IMR-90 (cell line): Measurements from ENCODE around the gene ICAM2. TPM values are rescaled to one million over a fixed set of nuclear protein-coding genes. Genes with fewer than 3 reads are reported as not detected.

Source experiments
- ATAC-seq: fragments of 200-7000 bp; cut with Tn5 transposase; 2 replicates; pipeline ENCODE4 v1.9.1; 2020; ENCODE audit warnings: low read depth, mild to moderate bottlenecking, moderate library complexity
- BruUV-seq: library from RNA; stranded (reverse); fragments of 400-500 nt; replicated peaks from 2 replicates; lab custom pipeline; 2021; lab: Mats Ljungman, UMichigan
- CTCF ChIA-PET: fragments of 300-600 bp; formaldehyde crosslinking; extraction: SDS; loops from one replicate; lab custom pipeline; 2021; ENCODE audit warnings: antibody characterized with exemption; lab: Yijun Ruan, JAX
- POLR2A ChIA-PET: fragments of 300-600 bp; sonication (Branson Sonifier 250); formaldehyde crosslinking; loops from one replicate; lab custom pipeline; 2022; ENCODE audit warnings: antibody characterized with exemption; ENCODE audit not compliant: unreplicated experiment; lab: Charles Lee
- DNase-seq: peaks from one replicate; pipeline ENCODE4 v3.0.0; 2013
- H2AFZ ChIP-seq: replicated peaks from 2 replicates; pipeline ENCODE3; 2013; ENCODE audit warnings: low read length, mild to moderate bottlenecking; ENCODE audit not compliant: poor library complexity
- H2AK5ac ChIP-seq: 2 replicates; pipeline ENCODE4 v1.6.1; 2013; ENCODE audit warnings: low read depth, low read length, inconsistent platforms
- H2AK9ac ChIP-seq: replicated peaks from 2 replicates; pipeline ENCODE3; 2013; ENCODE audit warnings: mild to moderate bottlenecking, low read depth, low read length, moderate library complexity; ENCODE audit not compliant: poor library complexity
- H2BK120ac ChIP-seq: 2 replicates; pipeline ENCODE4 v1.6.1; 2013; ENCODE audit warnings: low read depth, low read length, inconsistent platforms
- H2BK15ac ChIP-seq: 3 replicates; pipeline ENCODE4 v1.6.1; 2013; ENCODE audit warnings: low read depth, low read length, inconsistent platforms
- H2BK20ac ChIP-seq: 2 replicates; pipeline ENCODE4 v1.6.1; 2013; ENCODE audit warnings: low read depth, mild to moderate bottlenecking, inconsistent platforms, low read length, moderate library complexity
- H2BK5ac ChIP-seq: 2 replicates; pipeline ENCODE4 v1.6.1; 2013; ENCODE audit warnings: mild to moderate bottlenecking, low read depth, low read length, inconsistent platforms; ENCODE audit not compliant: poor library complexity, severe bottlenecking
- H3K14ac ChIP-seq: replicated peaks from 2 replicates; pipeline ENCODE4 v1.6.1; 2013; ENCODE audit warnings: low read depth, low read length, inconsistent platforms
- H3K18ac ChIP-seq: 2 replicates; pipeline ENCODE4 v1.6.1; 2013; ENCODE audit warnings: low read depth, low read length, control low read depth
- H3K23ac ChIP-seq: 2 replicates; pipeline ENCODE4 v1.6.1; 2013; ENCODE audit warnings: low read depth, low read length, inconsistent platforms
- H3K27ac ChIP-seq: 2 replicates; pipeline ENCODE4 v1.5.1; 2013; ENCODE audit warnings: mild to moderate bottlenecking, control low read depth, low read length; ENCODE audit not compliant: insufficient read depth
- H3K27me3 ChIP-seq: 2 replicates; pipeline ENCODE4 v1.6.1; 2013; ENCODE audit warnings: low read length; ENCODE audit not compliant: control insufficient read depth, insufficient read depth
- H3K36me3 ChIP-seq: 2 replicates; pipeline ENCODE4 v1.6.1; 2013; ENCODE audit warnings: low read length, mixed read lengths; ENCODE audit not compliant: control insufficient read depth, insufficient read depth
- H3K4ac ChIP-seq: 2 replicates; pipeline ENCODE4 v1.6.1; 2013; ENCODE audit warnings: low read depth, low read length, inconsistent platforms
- H3K4me1 ChIP-seq: 2 replicates; pipeline ENCODE4 v1.6.1; 2013; ENCODE audit warnings: low read length, mixed read lengths; ENCODE audit not compliant: control insufficient read depth, insufficient read depth
- H3K4me2 ChIP-seq: 2 replicates; pipeline ENCODE4 v1.6.1; 2013; ENCODE audit warnings: low read depth, mild to moderate bottlenecking, control low read depth, low read length, moderate library complexity
- H3K4me3 ChIP-seq: 2 replicates; pipeline ENCODE4 v1.5.1; 2013; ENCODE audit warnings: low read depth, mild to moderate bottlenecking, control low read depth, low read length, moderate library complexity; ENCODE audit not compliant: insufficient read depth
- H3K56ac ChIP-seq: 2 replicates; pipeline ENCODE4 v1.6.1; 2013; ENCODE audit warnings: low read length, inconsistent platforms; ENCODE audit not compliant: insufficient read depth; ENCODE audit errors: extremely low read depth
- H3K79me1 ChIP-seq, 2 experiments: 2 replicates each; pipeline ENCODE4 v1.6.1; 2013; ENCODE audit warnings: low read length in 2 of 2, inconsistent platforms in 1 of 2, low read depth in 1 of 2
- H3K9ac ChIP-seq: 2 replicates; pipeline ENCODE4 v1.6.1; 2013; ENCODE audit warnings: low read depth, low read length, control low read depth
- H3K9me1 ChIP-seq: 2 replicates; pipeline ENCODE4 v1.6.1; 2013; ENCODE audit warnings: low read length, inconsistent platforms; ENCODE audit not compliant: insufficient read depth
- H3K9me3 ChIP-seq: 2 replicates; pipeline ENCODE4 v1.6.1; 2013; ENCODE audit warnings: low read length; ENCODE audit not compliant: control insufficient read depth, insufficient read depth
- H4K20me1 ChIP-seq: 2 replicates; pipeline ENCODE4 v1.6.1; 2013; ENCODE audit warnings: low read length, inconsistent platforms; ENCODE audit not compliant: insufficient read depth
- H4K5ac ChIP-seq: 2 replicates; pipeline ENCODE4 v1.6.1; 2013; ENCODE audit warnings: mild to moderate bottlenecking, low read depth, low read length, control low read depth
- H4K8ac ChIP-seq, 2 experiments: 2 replicates each; pipeline ENCODE4 v1.6.1; 2013; ENCODE audit warnings: low read depth in 2 of 2, low read length in 2 of 2, control low read depth in 1 of 2, inconsistent platforms in 1 of 2
- H4K91ac ChIP-seq: 2 replicates; pipeline ENCODE4 v1.6.1; 2013; ENCODE audit warnings: low read depth, low read length, inconsistent platforms; ENCODE audit not compliant: insufficient read depth
- BHLHE40 ChIP-seq: fragments of 150-350 bp; IDR thresholded peaks from 2 replicates; pipeline ENCODE4 v1.6.1; 2016; ENCODE audit warnings: mild to moderate bottlenecking, low read depth, low read length
- CEBPB ChIP-seq: IDR thresholded peaks from 2 replicates; pipeline ENCODE4 v1.6.1; 2012; ENCODE audit warnings: low read depth, low read length, improper control_type of control experiment
- CHD1 ChIP-seq: IDR thresholded peaks from 2 replicates; pipeline ENCODE4 v1.6.1; 2012; ENCODE audit warnings: low read depth, low read length, improper control_type of control experiment
- CTCF ChIP-seq: conservative IDR thresholded peaks from 2 replicates; pipeline ENCODE4 v1.5.1; 2012; ENCODE audit warnings: mild to moderate bottlenecking, low read depth, low read length, improper control_type of control experiment
- ELK1 ChIP-seq: fragments of 150-350 bp; IDR thresholded peaks from 2 replicates; pipeline ENCODE4 v1.6.1; 2016; ENCODE audit warnings: low read depth, mild to moderate bottlenecking, low read length, moderate library complexity, borderline replicate concordance
- MAFK ChIP-seq: IDR thresholded peaks from 2 replicates; pipeline ENCODE4 v1.6.1; 2012; ENCODE audit warnings: low read depth, low read length, improper control_type of control experiment
- MAZ ChIP-seq: IDR thresholded peaks from 2 replicates; pipeline ENCODE4 v1.6.1; 2012; ENCODE audit warnings: low read depth, mild to moderate bottlenecking, low read length, improper control_type of control experiment, moderate library complexity, borderline replicate concordance
- MXI1 ChIP-seq: IDR thresholded peaks from 2 replicates; pipeline ENCODE4 v1.6.1; 2012; ENCODE audit warnings: low read depth, mild to moderate bottlenecking, low read length, moderate library complexity, borderline replicate concordance
- RAD21 ChIP-seq: IDR thresholded peaks from 2 replicates; pipeline ENCODE4 v1.6.1; 2012; ENCODE audit warnings: low read length, improper control_type of control experiment
- RFX5 ChIP-seq: IDR thresholded peaks from 2 replicates; pipeline ENCODE4 v1.8.0; 2012; ENCODE audit warnings: low read depth, mild to moderate bottlenecking, low read length, moderate library complexity
- SMC3 ChIP-seq: fragments of 150-350 bp; IDR thresholded peaks from 2 replicates; pipeline ENCODE4 v1.6.1; 2016; ENCODE audit warnings: low read depth, mild to moderate bottlenecking, antibody characterized with exemption, low read length, moderate library complexity
- WGBS, 2 experiments: methylation state at CpG; one replicate each; pipeline versions ENCODE4 v1.1.5 to v1.1.7; 2013; ENCODE audit warnings: missing lambda C conversion rate in 2 of 2; ENCODE audit not compliant: insufficient read length in 1 of 2; ENCODE audit errors: extremely low coverage in 2 of 2; 5-methylcytosine and 5-hydroxymethylcytosine counted together
- dilution Hi-C: fragments of 300-500 bp; cut with HindIII; formaldehyde crosslinking; loops from one replicate; pipeline ENCODE4 v1.14.3; 2018; ENCODE audit warnings: low sequenced_read_pairs; ENCODE audit not compliant: unreplicated experiment
- in situ Hi-C: fragments of 300-500 bp; cut with MboI; formaldehyde crosslinking; loops from 3 replicates; pipeline ENCODE4 v1.14.3; 2019; ENCODE audit warnings: low sequenced_read_pairs, inconsistent platforms, mixed read lengths
- intact Hi-C: fragments of 100-400 bp; cut with micrococcal nuclease; formaldehyde crosslinking; loops from 2 replicates; pipeline ENCODE4 v1.10.0; 2022
- polyA plus RNA-seq, 3 experiments: library from polyadenylated mRNA; depleted of rRNA; stranded (reverse); fragments of >200 nt; gene quantifications; 2 replicates each; pipeline ENCODE4 v1.2.3, GENCODE V29; 2012; ENCODE audit warnings: low replicate concordance in 1 of 3
- total RNA-seq: library from RNA; depleted of rRNA; stranded (reverse); fragments of >200 nt; gene quantifications from 2 replicates; pipeline ENCODE4 v1.2.3, GENCODE V29; 2012

ICAM2 gene
- total and polyA plus RNA-seq, 2 of the 4 experiments (the other 2 are of a cell fraction) = 0.12 TPM; not detected in 1

DNA sequence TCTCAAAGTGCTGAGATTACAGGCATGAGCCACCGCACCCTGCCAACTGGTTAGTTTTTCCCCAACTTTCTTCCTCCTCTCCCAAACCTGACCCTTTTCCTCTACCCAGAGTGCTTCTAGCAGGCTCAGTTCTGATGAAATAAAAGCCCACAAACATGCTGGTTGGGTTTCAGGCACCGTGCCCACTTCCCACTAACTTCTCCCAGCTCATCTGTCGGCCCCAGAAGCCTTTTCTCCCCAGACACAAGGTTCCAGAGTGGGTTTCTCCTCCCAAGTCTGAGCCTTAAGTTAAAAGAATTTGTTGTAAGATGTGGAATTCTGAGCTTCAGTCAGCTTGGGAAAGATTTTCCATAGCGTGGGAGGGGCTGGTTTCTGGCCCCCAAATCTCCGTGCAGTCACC lies 36.2 kb downstream of the ICAM2 start (continued):
- TF ChIP-seq RFX5 = no peak
- no peak for TF ChIP-seq CHD1
- no peak for TF ChIP-seq RAD21
- TF ChIP-seq MAFK = no peak
- TF ChIP-seq CTCF = no peak

- Histone ChIP-seq H4K20me1 (no peaks in the 10 kb centered on the region), H2BK5ac (no peak overlapping the region), H3K18ac (no peak overlapping the region), H3K9me1 (peaks cover 9% of the 10 kb centered on the region; the same call in 1 of the 2 replicates), H3K23ac (no peak overlapping the region), H2AFZ (no peak overlapping the region), H3K4me3 (no peak overlapping the region), H3K9ac (no peak overlapping the region), H3K4me1 (peaks cover 6% of the 10 kb centered on the region; the same call in 1 of the 2 replicates), H3K27ac (no peak overlapping the region), H3K4me2 (no peak overlapping the region), H2BK120ac (no peak overlapping the region), H4K91ac (no peak overlapping the region), H3K79me1 (no peaks in the 10 kb centered on the region), H3K4ac (no peak overlapping the region), H3K56ac (no peak overlapping the region), H2AK5ac (no peak overlapping the region), H3K36me3 (no peaks in the 10 kb centered on the region), H2AK9ac (no peak overlapping the region), H4K8ac (no peak overlapping the region), H4K5ac (no peak overlapping the region), H2BK15ac (no peak overlapping the region), H2BK20ac (no peak overlapping the region), H3K14ac (no peak overlapping the region), H3K27me3 (0 out of 2 replicates have a peak, but pooled peaks cover 4% of the 10 kb centered on the region), H3K9me3 (peaks cover 4% of the 10 kb centered on the region)
- ChIA-PET POLR2A (no interaction called here), CTCF (no interaction called here)
- no TSS peak for BruUV-seq
- DNase-seq (no peak), ATAC-seq (no peak)
- in situ Hi-C loops = no loop called here
- dilution Hi-C loops = no loop called here
- 0% methylated on average over 1 of the region's 7 CpGs; no CpG with 5 or more reads in 1 of the 2 experiments for WGBS, 2 experiments
- intact Hi-C loops = no loop called here
- TF ChIP-seq CTCF (no peak), MAZ (no peak), RAD21 (no peak), CEBPB (no peak), MXI1 (no peak), CHD1 (no peak), SMC3 (no peak), ELK1 (no peak), RFX5 (no peak), BHLHE40 (no peak)
These were observed 37.1 kb downstream of the ICAM2 start for GRCh38 chr17:63983320-63983719.
